Lower leg skin (tissue), 3 donors: ENCODE results near the gene HFE.

ENCODE experiments used
- CTCF ChIP-seq, 3 donors: fragments of 450-650 bp; IDR thresholded peaks; one replicate each; pipeline ENCODE4 v1.5.1; 2016; ENCODE audit warnings: antibody characterized with exemption in 3 of 3, mild to moderate bottlenecking in 3 of 3, moderate library complexity in 2 of 3
- POLR2A ChIP-seq, 2 donors: fragments of 450-650 bp; IDR thresholded peaks; one replicate each; pipeline ENCODE4 v1.6.1; 2016 to 2017; ENCODE audit warnings: antibody characterized with exemption in 2 of 2, mild to moderate bottlenecking in 1 of 2, moderate library complexity in 1 of 2

- TF ChIP-seq CTCF (IDR thresholded peaks at IDR 0.05) (no peak), POLR2A (IDR thresholded peaks at IDR 0.05) (no peak)
Observed at GRCh38 chr6:26133730-26134129, 46.5 kb downstream of the HFE start.
